Adrenal gland (tissue), 12 donors: ENCODE measurements around the gene DDX27. TPM values are rescaled to one million over a fixed set of nuclear protein-coding genes. Genes with fewer than 3 reads are reported as not detected.

Experiments used
- DNase-seq, 7 donors: peaks; one replicate each; pipeline ENCODE4 v3.0.0-alpha.2; 2019 to 2020
- H3K27ac ChIP-seq, 5 donors: fragments of 200-600 bp; sonication (generic) in 4 of 5; 1 replicate in 3 of 5; 2 replicates in 2 of 5; pipeline versions ENCODE4 v1.5.1 to v1.8.0; 2016 to 2020; ENCODE audit warnings: mild to moderate bottlenecking in 1 of 5
- H3K27me3 ChIP-seq: fragments of 200-600 bp; 2 replicates; pipeline ENCODE4 v1.8.0; 2021
- H3K36me3 ChIP-seq, 2 donors: fragments of 200-600 bp; replicated peaks in 1 of 2; 1 replicate in 1 of 2; 2 replicates in 1 of 2; pipeline versions ENCODE4 v1.5.1 to v1.8.0; 2018 to 2022
- H3K4me1 ChIP-seq, 2 donors: fragments of 200-600 bp; replicated peaks in 1 of 2; 1 replicate in 1 of 2; 2 replicates in 1 of 2; pipeline versions ENCODE4 v1.5.1 to v1.8.0; 2018 to 2021
- H3K4me3 ChIP-seq, 4 donors: fragments of 200-600 bp; sonication (generic) in 3 of 4; one replicate each; pipeline ENCODE4 v1.5.1; 2016 to 2018
- H3K9me3 ChIP-seq, 3 donors: fragments of 200-600 bp; sonication (generic) in 1 of 3; replicated peaks in 1 of 3; 1 replicate in 2 of 3; 2 replicates in 1 of 3; pipeline versions ENCODE4 v1.5.1 to v1.8.0; 2016 to 2021
- POLR2A ChIP-seq, 2 donors: fragments of 450-650 bp; IDR thresholded peaks; one replicate each; pipeline ENCODE4 v1.6.1; 2017; ENCODE audit warnings: antibody characterized with exemption in 2 of 2, mild to moderate bottlenecking in 2 of 2, moderate library complexity in 1 of 2
- WGBS, 4 donors: extraction: QIAGEN DNeasy Blood & Tissue Kit in 2 of 4; methylation state at CpG; one replicate each; pipeline versions ENCODE4 v1.1.5 to v1.1.7; 2013 to 2017; 5-methylcytosine and 5-hydroxymethylcytosine counted together
- intact Hi-C, 2 donors: fragments of 100-400 bp; cut with DNase I; formaldehyde crosslinking; loops; one replicate each; pipeline versions ENCODE4 v1.14.1 to v1.15.0; 2022 to 2023
- polyA plus RNA-seq, 3 donors: library from polyadenylated mRNA; stranded (reverse); fragments of 200-250 nt in 2 of 3; fragments of 350-450 nt in 1 of 3; fragmentation: Illumina TruSeq in 1 of 3; extraction: RNeasy Lipid Tissue Mini Kit (QIAGEN cat#74804) in 1 of 3; gene quantifications; one replicate each; pipeline ENCODE4 v1.2.3, GENCODE V29; 2013 to 2014
- total RNA-seq, 9 donors: library from RNA; depleted of rRNA in 4 of 9; stranded (reverse); fragments of >200 nt in 4 of 9; fragments of 120-200 nt in 1 of 9; fragmentation: NEBNext Ultra II Directional in 1 of 9; extraction: Animal tissue kit (Norgen Biotek cat#: 25700) in 1 of 9; gene quantifications; one replicate each; pipeline versions ENCODE4 v1.1.0 to v1.2.4, GENCODE V29; 2013 to 2023
- TF ChIP-seq, protein P1 (sequence below), 6 experiments: fragments of 450-650 bp in 4 of 6; fragments of 200-600 bp in 2 of 6; sonication (generic) in 1 of 6; IDR thresholded peaks; 1 replicate in 5 of 6; 2 replicates in 1 of 6; pipeline versions ENCODE4 v1.5.1 to v1.8.0; 2016 to 2021; ENCODE audit warnings: antibody characterized with exemption in 6 of 6, mild to moderate bottlenecking in 2 of 6, moderate library complexity in 1 of 6
- donor health status: healthy with polysubstance abuse.
- donor health status: Bipolar disorder and iron deficiency.
- donor health status: DM: yes; HTN: yes; CAD: no.
- donor health status: DM: no; HTN: no; CAD: no.
- donor health status: DM: no; HTN: no; CAD: no.
- donor health status: DM: yes; HTN: yes; CAD: no.

The DDX27 gene
- total and polyA plus RNA-seq, 12 donors = 18.7 to 42.3 (median 23.2) TPM

DNA sequence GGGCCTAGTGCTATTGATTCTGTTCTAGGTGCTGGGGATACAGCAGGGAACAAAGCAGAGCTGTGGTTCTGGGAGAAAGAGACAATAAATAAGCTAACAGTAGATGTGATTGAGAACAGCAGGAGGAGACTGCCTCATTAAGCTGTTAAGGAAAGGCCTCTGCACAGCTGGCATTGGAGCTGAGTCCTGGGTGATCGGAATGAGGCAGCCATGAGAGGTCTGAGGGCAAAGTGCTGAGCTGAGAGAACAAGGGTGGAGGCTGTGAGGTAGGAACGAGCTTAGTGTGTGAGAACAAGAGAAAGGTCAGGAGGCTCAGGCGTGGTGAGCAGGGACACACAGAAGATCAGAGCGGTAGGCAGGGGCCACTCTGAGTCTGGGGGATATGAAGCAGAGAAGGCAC, 18.3 kb downstream of the DDX27 start:
- DNase-seq = no peak
- H3K27me3 ChIP-seq = no peaks in the 10 kb centered on the region
- H3K36me3 ChIP-seq = peaks cover 0 to 92% of the 10 kb centered on the region in 2 donors
- no peaks in the 10 kb centered on the region for H3K9me3 ChIP-seq
- H3K4me1 ChIP-seq = no peaks in the 10 kb centered on the region
- no peak overlapping the region for H3K4me3 ChIP-seq
- WGBS, 4 donors = 83 to 88% (median 86%) methylated on average over 4 of the region's 4 CpGs
- H3K27ac ChIP-seq = no peak overlapping the region
- TF ChIP-seq POLR2A (IDR thresholded peaks at IDR 0.05) = no peak
- TF ChIP-seq, protein P1, sequence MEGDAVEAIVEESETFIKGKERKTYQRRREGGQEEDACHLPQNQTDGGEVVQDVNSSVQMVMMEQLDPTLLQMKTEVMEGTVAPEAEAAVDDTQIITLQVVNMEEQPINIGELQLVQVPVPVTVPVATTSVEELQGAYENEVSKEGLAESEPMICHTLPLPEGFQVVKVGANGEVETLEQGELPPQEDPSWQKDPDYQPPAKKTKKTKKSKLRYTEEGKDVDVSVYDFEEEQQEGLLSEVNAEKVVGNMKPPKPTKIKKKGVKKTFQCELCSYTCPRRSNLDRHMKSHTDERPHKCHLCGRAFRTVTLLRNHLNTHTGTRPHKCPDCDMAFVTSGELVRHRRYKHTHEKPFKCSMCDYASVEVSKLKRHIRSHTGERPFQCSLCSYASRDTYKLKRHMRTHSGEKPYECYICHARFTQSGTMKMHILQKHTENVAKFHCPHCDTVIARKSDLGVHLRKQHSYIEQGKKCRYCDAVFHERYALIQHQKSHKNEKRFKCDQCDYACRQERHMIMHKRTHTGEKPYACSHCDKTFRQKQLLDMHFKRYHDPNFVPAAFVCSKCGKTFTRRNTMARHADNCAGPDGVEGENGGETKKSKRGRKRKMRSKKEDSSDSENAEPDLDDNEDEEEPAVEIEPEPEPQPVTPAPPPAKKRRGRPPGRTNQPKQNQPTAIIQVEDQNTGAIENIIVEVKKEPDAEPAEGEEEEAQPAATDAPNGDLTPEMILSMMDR (IDR thresholded peaks at IDR 0.05) = no peak
- intact Hi-C loops = no loop called here

DNA sequence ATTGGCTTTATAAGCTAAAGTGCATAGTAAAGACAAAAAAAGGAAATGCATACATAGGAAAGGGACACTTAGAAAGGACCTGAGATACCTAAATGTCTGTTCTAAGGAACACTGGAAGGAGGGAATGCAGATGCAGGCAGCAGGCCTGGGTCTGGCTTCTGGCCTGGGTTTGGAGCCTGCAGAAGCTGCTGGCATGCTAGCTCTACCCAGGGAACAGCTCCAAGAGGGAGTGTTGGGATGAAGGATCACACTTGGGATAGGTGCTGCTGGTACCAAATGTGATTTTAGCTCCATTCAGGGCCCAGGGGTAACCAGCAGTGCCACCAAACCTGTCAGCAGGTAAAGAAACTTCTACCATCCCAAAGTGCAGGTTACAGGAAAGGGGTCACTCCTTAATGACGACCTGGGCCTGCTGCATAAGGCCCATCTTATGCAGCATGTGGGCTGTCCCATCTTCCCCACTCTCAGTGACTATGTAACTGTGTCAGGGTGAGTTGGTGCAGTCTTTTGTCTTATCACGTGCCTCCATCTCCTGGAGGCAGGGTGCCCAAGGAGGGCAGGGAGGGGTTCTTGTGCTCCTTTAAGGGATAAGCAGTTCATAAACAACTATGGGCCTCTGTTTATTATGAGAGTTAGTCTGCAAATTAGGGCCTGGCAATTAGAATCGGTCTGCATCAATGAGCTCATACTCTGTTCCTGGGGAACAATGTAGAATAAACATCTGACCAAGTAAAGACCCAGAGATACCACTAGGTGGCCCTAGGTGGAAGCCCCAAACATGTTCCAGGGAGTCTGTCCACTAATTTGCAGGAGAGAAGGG, 26.9 kb downstream of the DDX27 start:
- intact Hi-C loops = loop anchor here in 1 of 2 donors (10.0 kb wide), 1 partner anchor 79 kb away; no protein-coding TSS in a partner anchor
- 36 to 60% (median 42%) methylated on average over 1 to 3 of the region's 3 CpGs for WGBS, 4 donors
- Histone ChIP-seq H3K27ac (peak overlapping the region in 1 of 5 donors; percentile 23), H3K36me3 (peaks cover 0 to 94% of the 10 kb centered on the region in 2 donors), H3K9me3 (no peaks in the 10 kb centered on the region), H3K4me3 (no peak overlapping the region), H3K4me1 (peaks cover 0 to 11% of the 10 kb centered on the region in 2 donors), H3K27me3 (no peaks in the 10 kb centered on the region)
- peak in 3 of 7 donors; percentile 9 to 42 (median 36) for DNase-seq
- TF ChIP-seq, protein P1 (IDR thresholded peaks at IDR 0.05) = peak; percentile 31 to 60 (median 56)
- TF ChIP-seq POLR2A (IDR thresholded peaks at IDR 0.05) = no peak

DNA sequence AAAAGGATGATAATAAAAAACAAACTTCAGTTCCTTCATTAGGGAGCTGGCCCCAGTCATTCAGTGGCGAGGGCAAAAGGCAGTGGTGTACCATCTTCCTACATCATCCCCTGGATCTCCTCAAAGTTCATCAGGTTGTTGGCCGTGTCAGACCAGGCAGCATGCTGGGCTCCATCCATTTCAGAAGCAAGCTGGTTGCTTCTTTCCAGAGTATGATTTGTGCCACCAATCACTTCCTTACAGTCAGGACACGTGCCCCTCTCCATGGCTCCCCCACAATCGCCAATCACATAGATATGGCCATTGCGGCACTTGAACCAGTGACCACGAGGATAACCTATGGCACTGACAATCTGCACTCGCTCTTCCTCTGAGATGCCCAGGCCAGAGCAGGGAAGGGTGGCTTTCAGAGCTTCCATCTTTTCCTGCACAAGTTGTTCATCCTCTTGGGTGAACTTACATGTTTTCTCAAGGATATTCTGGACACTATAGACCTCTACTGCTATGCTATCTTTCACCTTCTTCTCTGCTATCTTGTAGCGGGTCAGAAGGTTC, 28.0 kb downstream of the DDX27 start:
- intact Hi-C loops = loop anchor here in 1 of 2 donors (10.0 kb wide), 1 partner anchor 78 kb away; no protein-coding TSS in a partner anchor
- Histone ChIP-seq H3K4me1 (peaks cover 0 to 11% of the 10 kb centered on the region in 2 donors), H3K36me3 (peaks cover 0 to 94% of the 10 kb centered on the region in 2 donors), H3K9me3 (no peaks in the 10 kb centered on the region), H3K27ac (no peak overlapping the region), H3K27me3 (no peaks in the 10 kb centered on the region), H3K4me3 (no peak overlapping the region)
- 90 to 95% (median 92%) methylated on average over 7 to 8 of the region's 8 CpGs for WGBS, 4 donors
- TF ChIP-seq, protein P1 (IDR thresholded peaks at IDR 0.05) = no peak
- TF ChIP-seq POLR2A (IDR thresholded peaks at IDR 0.05) = no peak
- DNase-seq = no peak

DNA sequence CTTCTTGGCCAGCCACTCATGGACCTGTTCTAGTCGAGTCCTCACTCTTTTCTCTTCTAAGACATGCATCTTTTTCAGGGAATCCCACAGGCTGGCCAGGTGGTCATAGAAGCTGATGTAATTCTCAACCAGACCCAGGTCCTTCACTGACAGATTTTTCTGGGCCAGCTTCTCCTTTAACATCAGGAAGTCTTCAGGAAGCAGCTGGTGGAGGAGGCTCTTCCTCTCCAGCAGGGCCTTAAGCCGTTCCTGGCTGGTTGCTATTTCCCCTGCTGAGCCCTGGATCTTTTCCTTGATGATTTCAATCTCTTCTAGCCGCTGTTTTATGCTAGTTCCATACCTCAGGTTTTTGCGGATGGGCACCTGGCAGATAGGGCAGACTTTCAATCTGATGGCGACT, 28.6 kb downstream of the DDX27 start:
- intact Hi-C loops = loop anchor here in 1 of 2 donors (10.0 kb wide), 1 partner anchor 77 kb away; no protein-coding TSS in a partner anchor
- no peak overlapping the region for H3K4me3 ChIP-seq
- H3K9me3 ChIP-seq = no peaks in the 10 kb centered on the region
- no peaks in the 10 kb centered on the region for H3K27me3 ChIP-seq
- DNase-seq = no peak
- H3K36me3 ChIP-seq = peaks cover 0 to 94% of the 10 kb centered on the region in 2 donors
- TF ChIP-seq, protein P1 (IDR thresholded peaks at IDR 0.05) = no peak
- TF ChIP-seq POLR2A (IDR thresholded peaks at IDR 0.05) = no peak
- H3K27ac ChIP-seq = no peak overlapping the region
- 59 to 88% (median 66%) methylated on average over 5 of the region's 5 CpGs for WGBS, 4 donors
- peaks cover 0 to 11% of the 10 kb centered on the region in 2 donors for H3K4me1 ChIP-seq
